GM23338 (cell line): ENCODE data around the gene SERPINB13. TPM values are rescaled to one million over a fixed set of nuclear protein-coding genes. Genes with fewer than 3 reads are reported as not detected.

Source experiments
- ATAC-seq: fragments of 200-7000 bp; cut with Tn5 transposase; 3 replicates; pipeline ENCODE4 v1.9.1; 2020
- DNase-seq: peaks from one replicate; pipeline ENCODE4 v3.0.0-alpha.2; 2015; ENCODE audit warnings: low spot score
- H2AFZ ChIP-seq: fragments of 200-600 bp; sonication (generic); 2 replicates; pipeline ENCODE4 v1.8.0; 2016; ENCODE audit warnings: antibody characterized with exemption, mild to moderate bottlenecking, moderate library complexity
- H3F3A ChIP-seq: fragments of 200-600 bp; sonication (generic); replicated peaks from 2 replicates; pipeline ENCODE4 v1.8.0; 2017; ENCODE audit warnings: antibody characterized with exemption, mixed run types, low read depth
- H3K27ac ChIP-seq: fragments of 200-600 bp; sonication (generic); 2 replicates; pipeline ENCODE4 v1.6.1; 2016; ENCODE audit warnings: low read depth
- H3K27me3 ChIP-seq: fragments of 200-600 bp; sonication (generic); 2 replicates; pipeline ENCODE4 v1.8.0; 2016; ENCODE audit warnings: mild to moderate bottlenecking, mixed run types, moderate library complexity; ENCODE audit not compliant: insufficient read depth
- H3K36me3 ChIP-seq: fragments of 200-600 bp; sonication (generic); 2 replicates; pipeline ENCODE4 v1.8.0; 2016; ENCODE audit warnings: mild to moderate bottlenecking; ENCODE audit not compliant: insufficient read depth
- H3K4me1 ChIP-seq: fragments of 200-600 bp; sonication (generic); 2 replicates; pipeline ENCODE4 v1.8.0; 2016; ENCODE audit warnings: mild to moderate bottlenecking, moderate library complexity; ENCODE audit not compliant: insufficient read depth
- H3K4me2 ChIP-seq: fragments of 200-600 bp; sonication (generic); 2 replicates; pipeline ENCODE4 v1.7.1; 2017; ENCODE audit warnings: mixed run types
- H3K4me3 ChIP-seq: fragments of 200-600 bp; sonication (generic); 2 replicates; pipeline ENCODE4 v1.6.1; 2016; ENCODE audit warnings: mixed run types
- H3K79me2 ChIP-seq: fragments of 200-600 bp; sonication (generic); replicated peaks from 2 replicates; pipeline ENCODE4 v1.8.0; 2017; ENCODE audit warnings: mild to moderate bottlenecking; ENCODE audit not compliant: insufficient read depth
- H3K9me2 ChIP-seq: fragments of 200-600 bp; sonication (generic); 2 replicates; pipeline ENCODE4 v1.8.0; 2017; ENCODE audit not compliant: insufficient read depth
- H4K20me1 ChIP-seq: fragments of 200-600 bp; sonication (generic); replicated peaks from 2 replicates; pipeline ENCODE4 v1.8.0; 2017; ENCODE audit warnings: mild to moderate bottlenecking; ENCODE audit not compliant: insufficient read depth
- H3K27ac Mint-ChIP-seq: 2 replicates; pipeline ENCODE4 v1.8.0; 2020; ENCODE audit warnings: inconsistent platforms, mild to moderate bottlenecking, moderate library complexity, mixed read lengths
- H3K27me3 Mint-ChIP-seq: 3 replicates; pipeline ENCODE4 v1.8.0; 2022; ENCODE audit warnings: low read depth, mild to moderate bottlenecking, moderate library complexity, mixed read lengths, inconsistent platforms; ENCODE audit not compliant: insufficient read depth, poor library complexity
- H3K36me3 Mint-ChIP-seq: 3 replicates; pipeline ENCODE4 v1.8.0; 2021; ENCODE audit warnings: low read depth, mild to moderate bottlenecking, inconsistent platforms, moderate library complexity, mixed read lengths
- H3K4me1 Mint-ChIP-seq: 3 replicates; pipeline ENCODE4 v1.8.0; 2020; ENCODE audit warnings: mild to moderate bottlenecking, inconsistent platforms, mixed read lengths
- H3K4me3 Mint-ChIP-seq: 3 replicates; pipeline ENCODE4 v1.8.0; 2021; ENCODE audit warnings: moderate library complexity, mild to moderate bottlenecking, inconsistent platforms, mixed read lengths
- H3K9me3 Mint-ChIP-seq: 3 replicates; pipeline ENCODE4 v1.8.0; 2020; ENCODE audit warnings: moderate library complexity, mild to moderate bottlenecking, inconsistent platforms, mixed read lengths
- EZH2 ChIP-seq: fragments of 200-600 bp; sonication (generic); IDR thresholded peaks from one replicate; pipeline ENCODE4 v1.8.0; 2017; ENCODE audit warnings: antibody characterized with exemption, mild to moderate bottlenecking, low read depth; ENCODE audit not compliant: unreplicated experiment
- EZH2phosphoT487 ChIP-seq: fragments of 200-600 bp; sonication (generic); IDR thresholded peaks from one replicate; pipeline ENCODE4 v1.8.1; 2018; ENCODE audit warnings: antibody characterized with exemption; ENCODE audit not compliant: unreplicated experiment
- NANOG ChIP-seq: IDR thresholded peaks from 2 replicates; pipeline ENCODE4 v1.6.1; 2016; ENCODE audit warnings: antibody characterized with exemption, borderline replicate concordance
- POLR2AphosphoS5 ChIP-seq: IDR thresholded peaks from 2 replicates; pipeline ENCODE4 v1.6.1; 2016; ENCODE audit warnings: antibody characterized with exemption, low read depth
- ZNF114 ChIP-seq: fragments of 250-450 bp; sonication (Bioruptor Pico); IDR thresholded peaks from 2 replicates; pipeline ENCODE4 v1.5.0; 2020; ENCODE audit warnings: mild to moderate bottlenecking, moderate library complexity
- ZNF331 ChIP-seq: fragments of 250-450 bp; sonication (Bioruptor Pico); IDR thresholded peaks from 2 replicates; pipeline ENCODE4 v1.5.0; 2020; ENCODE audit warnings: low read depth, mild to moderate bottlenecking, moderate library complexity
- polyA plus RNA-seq: library from polyadenylated mRNA; unstranded; fragments of >200 nt; fragmentation: Nextera tagmentation; extraction: Ambion mirVana; gene quantifications from 2 replicates; pipeline ENCODE4 v1.2.1, GENCODE V29; 2016
- total RNA-seq: library from RNA; depleted of rRNA; stranded (reverse); fragments of >200 nt; shearing (Covaris generic); gene quantifications from 2 replicates; pipeline ENCODE4 v1.2.3, GENCODE V29; 2014
- TF ChIP-seq, protein P1 (sequence below): IDR thresholded peaks from one replicate; pipeline ENCODE4 v1.6.1; 2018; ENCODE audit warnings: antibody characterized with exemption; ENCODE audit not compliant: unreplicated experiment
- TF ChIP-seq, protein P2 (sequence below), 2 experiments: fragments of 200-600 bp in 1 of 2; sonication (generic) in 1 of 2; conservative IDR thresholded peaks; 2 replicates each; pipeline versions ENCODE4 v1.5.1 to v1.6.1; 2016 to 2017; ENCODE audit warnings: antibody characterized with exemption in 2 of 2, low read depth in 2 of 2, mild to moderate bottlenecking in 2 of 2, moderate library complexity in 1 of 2
- TF ChIP-seq, protein P3 (sequence below): IDR thresholded peaks from 2 replicates; pipeline ENCODE4 v1.6.1; 2016; ENCODE audit warnings: antibody characterized with exemption

The SERPINB13 gene
- total and polyA plus RNA-seq, 2 experiments from 2014 or later, result not detected

DNA sequence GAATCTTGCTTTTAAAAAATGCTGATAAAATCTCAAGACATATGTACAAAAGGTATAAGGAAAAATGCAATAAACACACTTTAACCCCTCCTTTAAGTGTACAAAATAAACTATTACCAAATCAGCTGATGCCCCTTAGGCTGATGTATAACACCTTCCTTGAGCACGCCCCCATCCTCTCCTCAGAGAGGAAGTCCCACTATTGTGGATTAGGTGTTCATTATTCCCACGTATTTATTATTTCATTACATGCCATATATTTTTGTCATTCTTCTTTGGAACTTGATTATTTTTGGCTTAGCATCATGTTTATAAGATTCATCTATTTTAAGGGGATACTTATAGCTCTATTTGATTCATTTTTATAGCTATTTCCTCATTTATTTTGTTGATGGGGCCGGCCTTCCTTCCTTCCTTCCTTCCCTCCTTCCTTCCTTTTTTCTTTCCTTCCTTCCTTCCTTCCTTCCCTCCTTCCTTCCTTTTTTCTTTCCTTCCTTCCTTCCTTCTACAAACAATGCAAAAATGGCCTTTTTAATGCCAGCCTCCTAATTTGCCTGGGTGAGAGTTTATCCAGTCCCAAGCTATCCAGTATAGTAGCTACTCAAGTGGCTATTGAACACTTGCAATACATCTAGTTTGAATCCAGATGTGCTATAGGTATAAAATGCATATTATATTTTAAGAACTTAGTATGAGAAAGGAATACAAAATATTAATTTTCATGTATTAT, 4.0 kb downstream of the SERPINB13 start (continued):
- TF ChIP-seq, protein P1, sequence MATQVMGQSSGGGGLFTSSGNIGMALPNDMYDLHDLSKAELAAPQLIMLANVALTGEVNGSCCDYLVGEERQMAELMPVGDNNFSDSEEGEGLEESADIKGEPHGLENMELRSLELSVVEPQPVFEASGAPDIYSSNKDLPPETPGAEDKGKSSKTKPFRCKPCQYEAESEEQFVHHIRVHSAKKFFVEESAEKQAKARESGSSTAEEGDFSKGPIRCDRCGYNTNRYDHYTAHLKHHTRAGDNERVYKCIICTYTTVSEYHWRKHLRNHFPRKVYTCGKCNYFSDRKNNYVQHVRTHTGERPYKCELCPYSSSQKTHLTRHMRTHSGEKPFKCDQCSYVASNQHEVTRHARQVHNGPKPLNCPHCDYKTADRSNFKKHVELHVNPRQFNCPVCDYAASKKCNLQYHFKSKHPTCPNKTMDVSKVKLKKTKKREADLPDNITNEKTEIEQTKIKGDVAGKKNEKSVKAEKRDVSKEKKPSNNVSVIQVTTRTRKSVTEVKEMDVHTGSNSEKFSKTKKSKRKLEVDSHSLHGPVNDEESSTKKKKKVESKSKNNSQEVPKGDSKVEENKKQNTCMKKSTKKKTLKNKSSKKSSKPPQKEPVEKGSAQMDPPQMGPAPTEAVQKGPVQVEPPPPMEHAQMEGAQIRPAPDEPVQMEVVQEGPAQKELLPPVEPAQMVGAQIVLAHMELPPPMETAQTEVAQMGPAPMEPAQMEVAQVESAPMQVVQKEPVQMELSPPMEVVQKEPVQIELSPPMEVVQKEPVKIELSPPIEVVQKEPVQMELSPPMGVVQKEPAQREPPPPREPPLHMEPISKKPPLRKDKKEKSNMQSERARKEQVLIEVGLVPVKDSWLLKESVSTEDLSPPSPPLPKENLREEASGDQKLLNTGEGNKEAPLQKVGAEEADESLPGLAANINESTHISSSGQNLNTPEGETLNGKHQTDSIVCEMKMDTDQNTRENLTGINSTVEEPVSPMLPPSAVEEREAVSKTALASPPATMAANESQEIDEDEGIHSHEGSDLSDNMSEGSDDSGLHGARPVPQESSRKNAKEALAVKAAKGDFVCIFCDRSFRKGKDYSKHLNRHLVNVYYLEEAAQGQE, result no peak
- no peak for TF ChIP-seq ZNF114
- TF ChIP-seq ZNF331 (CRISPR knock-in tag), result no peak
- no peak for TF ChIP-seq EZH2
- TF ChIP-seq, protein P2, sequence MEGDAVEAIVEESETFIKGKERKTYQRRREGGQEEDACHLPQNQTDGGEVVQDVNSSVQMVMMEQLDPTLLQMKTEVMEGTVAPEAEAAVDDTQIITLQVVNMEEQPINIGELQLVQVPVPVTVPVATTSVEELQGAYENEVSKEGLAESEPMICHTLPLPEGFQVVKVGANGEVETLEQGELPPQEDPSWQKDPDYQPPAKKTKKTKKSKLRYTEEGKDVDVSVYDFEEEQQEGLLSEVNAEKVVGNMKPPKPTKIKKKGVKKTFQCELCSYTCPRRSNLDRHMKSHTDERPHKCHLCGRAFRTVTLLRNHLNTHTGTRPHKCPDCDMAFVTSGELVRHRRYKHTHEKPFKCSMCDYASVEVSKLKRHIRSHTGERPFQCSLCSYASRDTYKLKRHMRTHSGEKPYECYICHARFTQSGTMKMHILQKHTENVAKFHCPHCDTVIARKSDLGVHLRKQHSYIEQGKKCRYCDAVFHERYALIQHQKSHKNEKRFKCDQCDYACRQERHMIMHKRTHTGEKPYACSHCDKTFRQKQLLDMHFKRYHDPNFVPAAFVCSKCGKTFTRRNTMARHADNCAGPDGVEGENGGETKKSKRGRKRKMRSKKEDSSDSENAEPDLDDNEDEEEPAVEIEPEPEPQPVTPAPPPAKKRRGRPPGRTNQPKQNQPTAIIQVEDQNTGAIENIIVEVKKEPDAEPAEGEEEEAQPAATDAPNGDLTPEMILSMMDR (conservative IDR thresholded peaks at IDR 0.05; ENCODE audit: low read depth in 2 of 2), result no peak
- TF ChIP-seq NANOG, result no peak

DNA sequence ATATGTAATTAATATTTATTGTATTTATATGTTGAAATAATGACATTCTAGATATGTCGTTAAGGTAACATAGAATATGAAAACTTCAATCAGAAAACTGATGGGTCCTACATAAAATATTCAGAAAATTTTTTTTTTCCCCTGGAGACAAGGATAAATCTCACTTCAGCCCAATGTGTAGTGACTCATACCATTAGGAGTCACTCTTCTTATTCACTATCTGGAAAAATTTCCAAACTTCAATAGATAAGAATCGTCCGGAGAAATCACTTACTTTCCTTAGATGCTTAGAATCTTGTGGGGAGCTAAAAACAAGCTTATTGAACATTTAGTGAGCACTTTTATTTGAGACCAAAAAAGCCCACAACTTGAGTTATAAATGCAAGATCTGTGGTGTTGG, 4.6 kb downstream of the SERPINB13 start:
- no peak overlapping the region for H3K4me3 Mint-ChIP-seq
- Histone ChIP-seq H3K4me2 (no peak overlapping the region), H3K79me2 (no peaks in the 10 kb centered on the region), H2AFZ (no peak overlapping the region), H3K4me1 (no peaks in the 10 kb centered on the region), H4K20me1 (no peaks in the 10 kb centered on the region), H3K27ac (no peak overlapping the region), H3F3A (no peaks in the 10 kb centered on the region), H3K36me3 (no peaks in the 10 kb centered on the region), H3K4me3 (no peak overlapping the region), H3K27me3 (no peaks in the 10 kb centered on the region), H3K9me2 (no peaks in the 10 kb centered on the region; the same call in 1 of the 2 replicates)
- ATAC-seq (no peak), DNase-seq (no peak)
- H3K4me1 Mint-ChIP-seq, result no peaks in the 10 kb centered on the region
- H3K27ac Mint-ChIP-seq, result no peak overlapping the region
- no peaks in the 10 kb centered on the region for H3K36me3 Mint-ChIP-seq
- H3K27me3 Mint-ChIP-seq, result peaks cover 5% of the 10 kb centered on the region
- H3K9me3 Mint-ChIP-seq, result no peaks in the 10 kb centered on the region
- TF ChIP-seq EZH2 (no peak), POLR2AphosphoS5 (no peak), EZH2phosphoT487 (no peak), ZNF331 (CRISPR knock-in tag) (no peak)
- TF ChIP-seq, protein P1, result no peak
- TF ChIP-seq, protein P2 (conservative IDR thresholded peaks at IDR 0.05; ENCODE audit: low read depth in 2 of 2), result no peak
- TF ChIP-seq, protein P3, sequence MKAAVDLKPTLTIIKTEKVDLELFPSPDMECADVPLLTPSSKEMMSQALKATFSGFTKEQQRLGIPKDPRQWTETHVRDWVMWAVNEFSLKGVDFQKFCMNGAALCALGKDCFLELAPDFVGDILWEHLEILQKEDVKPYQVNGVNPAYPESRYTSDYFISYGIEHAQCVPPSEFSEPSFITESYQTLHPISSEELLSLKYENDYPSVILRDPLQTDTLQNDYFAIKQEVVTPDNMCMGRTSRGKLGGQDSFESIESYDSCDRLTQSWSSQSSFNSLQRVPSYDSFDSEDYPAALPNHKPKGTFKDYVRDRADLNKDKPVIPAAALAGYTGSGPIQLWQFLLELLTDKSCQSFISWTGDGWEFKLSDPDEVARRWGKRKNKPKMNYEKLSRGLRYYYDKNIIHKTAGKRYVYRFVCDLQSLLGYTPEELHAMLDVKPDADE, result no peak
